Left lobe of liver (tissue), 2 donors: ENCODE results near the gene RFTN2. TPM values are rescaled to one million over a fixed set of nuclear protein-coding genes. Genes with fewer than 3 reads are reported as not detected.
"Not testable (repeated sequence)": the region's sequence is repeated elsewhere in the genome, so short reads cannot be mapped to it uniquely, and the experiment has no call there.

Experiments used
- ATAC-seq: fragments of 200-7000 bp; cut with Tn5 transposase; one replicate; pipeline ENCODE4 v1.9.1; 2020; ENCODE audit warnings: mild to moderate bottlenecking, moderate library complexity
- DNase-seq: peaks from one replicate; pipeline ENCODE4 v3.0.0-alpha.2; 2020; ENCODE audit warnings: low spot score
- total RNA-seq: library from RNA; stranded (reverse); gene quantifications from one replicate; pipeline ENCODE4 v1.2.1, GENCODE V29; 2021
- donor health status: DM: no; HTN: no; CAD: no; lungs with moderate emphysema.
- donor health status: DM: no; HTN: yes; CAD: no.

The RFTN2 gene
- total RNA-seq, 1 donor from 2014 or later: 1.1 TPM

- no peak for ATAC-seq
These were observed 363 bp upstream of the RFTN2 start for GRCh38 chr2:197675711-197676188.

GRCh38 chr2:197674591-197674990, 796 bp downstream of the RFTN2 start:
- no peak for ATAC-seq
- no peak for DNase-seq

More at GRCh38 chr2:197675711-197676188, 363 bp upstream of the RFTN2 start:
- no peak for DNase-seq

- DNase-seq (no peak), ATAC-seq (no peak)
These were observed 1.3 kb downstream of the RFTN2 start for GRCh38 chr2:197674060-197674459.

GRCh38 chr2:197673606-197674005, 1.8 kb downstream of the RFTN2 start:
- DNase-seq: no peak
- no peak for ATAC-seq

- no peak for ATAC-seq
- DNase-seq: no peak
These were observed 2.3 kb downstream of the RFTN2 start for GRCh38 chr2:197673106-197673505.

GRCh38 chr2:197672371-197672893, 3.0 kb downstream of the RFTN2 start:
- no peak for DNase-seq
- ATAC-seq: no peak

GRCh38 chr2:197669077-197669476, 6.3 kb downstream of the RFTN2 start:
- DNase-seq: no peak
- ATAC-seq: no peak

GRCh38 chr2:197668296-197668695, 7.1 kb downstream of the RFTN2 start:
- DNase-seq: no peak
- ATAC-seq: no peak

- ATAC-seq (no peak), DNase-seq (no peak)
These were observed 9.1 kb downstream of the RFTN2 start for GRCh38 chr2:197666277-197666676.

- no peak for DNase-seq
- no peak for ATAC-seq
These were observed 13.8 kb downstream of the RFTN2 start for GRCh38 chr2:197661626-197662025.

GRCh38 chr2:197657562-197657961, 17.8 kb downstream of the RFTN2 start:
- DNase-seq: no peak
- ATAC-seq: no peak

GRCh38 chr2:197647961-197648690, 27.3 kb downstream of the RFTN2 start:
- DNase-seq (no peak), ATAC-seq (no peak)

- ATAC-seq: no peak
- no peak for DNase-seq
These were observed 33.7 kb downstream of the RFTN2 start for GRCh38 chr2:197641666-197642065.

GRCh38 chr2:197640571-197641122, 34.7 kb downstream of the RFTN2 start:
- ATAC-seq, DNase-seq: not testable (repeated sequence)

GRCh38 chr2:197633109-197633657, 42.2 kb downstream of the RFTN2 start:
- ATAC-seq: no peak
- no peak for DNase-seq

GRCh38 chr2:197628043-197628500, 47.3 kb downstream of the RFTN2 start:
- DNase-seq (no peak), ATAC-seq (no peak)

- ATAC-seq: no peak
- no peak for DNase-seq
These were observed 48.3 kb downstream of the RFTN2 start for GRCh38 chr2:197626965-197627625.

- no peak for ATAC-seq
These were observed 55.3 kb downstream of the RFTN2 start for GRCh38 chr2:197620133-197620532.

GRCh38 chr2:197615016-197615652, 60.3 kb downstream of the RFTN2 start:
- DNase-seq: no peak
- peak; percentile 94 for ATAC-seq

More at GRCh38 chr2:197620133-197620532, 55.3 kb downstream of the RFTN2 start:
- DNase-seq: no peak

GRCh38 chr2:197614532-197614931, 60.9 kb downstream of the RFTN2 start:
- DNase-seq (no peak), ATAC-seq (peak; percentile 10)

- peak; percentile 74 for ATAC-seq
- DNase-seq: no peak
These were observed 61.8 kb downstream of the RFTN2 start for GRCh38 chr2:197613509-197613987.
